CD4-positive, alpha-beta T cell treated with Interleukin-21 for 1 hour (primary cell): Measurements from ENCODE around the gene PLXNA4.

Experiments
- DNase-seq: peaks from one replicate; pipeline ENCODE4 v3.0.0-alpha.2; 2020

The PLXNA4 gene

DNA sequence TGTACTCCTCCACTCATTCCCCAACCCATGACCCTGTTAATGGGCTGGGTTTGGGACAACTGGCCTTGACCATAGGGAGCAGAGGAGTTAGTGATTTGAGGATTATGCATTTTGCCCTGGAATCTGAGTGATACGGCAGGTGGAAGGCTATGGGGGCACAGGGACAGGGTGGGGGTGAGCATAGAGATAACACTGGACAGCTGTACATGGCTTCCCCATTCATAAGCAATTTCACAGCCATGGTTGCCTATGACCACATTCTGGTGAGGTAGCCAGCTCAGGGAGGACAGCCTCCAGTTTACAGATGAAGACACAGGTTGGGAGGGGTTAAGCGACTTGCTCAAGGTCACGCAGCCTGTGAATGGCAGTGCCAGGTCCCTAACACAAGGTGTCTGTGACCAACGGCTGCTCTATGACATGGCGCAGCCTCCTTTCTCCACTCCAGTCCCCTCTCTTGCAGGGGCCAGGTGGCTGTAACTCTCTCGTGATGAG is 319.5 kb downstream of the PLXNA4 start:
- no peak for DNase-seq

DNA sequence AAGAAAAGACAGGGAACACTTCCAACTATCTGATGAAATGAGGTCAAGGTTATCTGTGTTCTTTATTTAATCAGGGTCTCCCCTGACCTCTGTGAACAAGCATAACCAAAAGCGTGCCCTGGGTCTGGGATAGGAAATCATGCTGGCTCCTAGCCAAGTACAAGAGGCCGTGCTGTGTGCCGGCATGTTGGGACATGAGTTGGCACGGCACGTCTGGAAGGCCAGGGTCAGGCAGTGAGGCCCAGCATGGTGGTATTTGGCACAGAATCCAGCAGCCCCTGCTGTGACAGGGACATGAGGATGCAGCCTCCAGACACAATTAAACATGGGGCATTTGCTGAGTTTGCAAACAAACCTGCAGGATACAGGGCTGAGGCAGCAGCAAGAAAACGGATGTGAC is 320.4 kb downstream of the PLXNA4 start:
- DNase-seq, result no peak

DNA sequence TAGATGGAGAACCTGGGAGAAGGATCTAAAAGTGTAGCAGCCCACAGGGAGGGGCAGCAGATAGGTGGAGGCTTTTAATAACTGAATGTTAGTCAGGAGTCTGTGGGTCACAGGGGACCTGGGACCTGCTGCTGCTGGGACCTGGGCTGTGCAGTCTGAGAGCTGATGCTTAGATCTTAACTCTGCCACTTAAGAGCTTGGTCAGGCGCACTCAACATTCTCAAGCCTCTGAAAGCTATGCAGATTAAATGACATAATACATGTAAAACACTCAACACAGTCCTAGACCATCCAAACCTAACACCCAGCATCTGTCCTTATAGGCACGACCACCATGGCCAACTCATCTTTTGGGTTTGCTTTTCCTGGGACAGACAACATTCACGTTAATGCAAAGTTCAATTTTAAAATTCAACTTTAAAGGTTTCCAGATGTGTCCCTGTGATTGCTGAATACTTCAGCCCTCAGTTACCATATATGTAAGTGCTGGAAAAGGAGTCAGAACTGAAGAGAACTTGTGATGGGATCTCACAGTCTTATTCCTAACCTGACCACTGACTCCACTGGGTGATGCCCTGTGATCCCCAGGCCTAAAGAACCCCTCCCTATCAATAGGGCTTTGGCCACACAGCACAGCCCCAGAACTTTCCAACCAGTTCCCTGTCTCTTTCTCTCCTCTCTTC is 321.0 kb downstream of the PLXNA4 start:
- DNase-seq, result no peak

DNA sequence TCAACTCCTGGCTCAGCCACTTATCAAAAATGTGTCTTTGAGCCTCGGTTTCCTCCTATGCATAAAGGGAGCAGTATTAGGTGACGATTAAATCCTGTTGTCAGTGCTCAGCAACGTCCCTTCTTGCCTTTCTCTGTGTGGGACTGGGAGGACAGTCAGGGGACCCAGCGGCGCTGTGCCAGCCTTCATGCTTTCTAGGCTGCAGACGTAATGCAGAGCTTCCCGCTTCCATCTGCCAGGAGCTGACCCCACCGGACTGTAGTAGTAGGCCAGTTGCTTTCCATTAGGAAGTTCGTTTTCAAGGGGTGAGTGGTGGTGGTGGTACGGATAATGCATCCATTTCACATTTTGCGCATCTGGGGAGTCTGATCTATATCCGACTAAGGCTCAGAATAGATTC is 321.8 kb downstream of the PLXNA4 start:
- no peak for DNase-seq

DNA sequence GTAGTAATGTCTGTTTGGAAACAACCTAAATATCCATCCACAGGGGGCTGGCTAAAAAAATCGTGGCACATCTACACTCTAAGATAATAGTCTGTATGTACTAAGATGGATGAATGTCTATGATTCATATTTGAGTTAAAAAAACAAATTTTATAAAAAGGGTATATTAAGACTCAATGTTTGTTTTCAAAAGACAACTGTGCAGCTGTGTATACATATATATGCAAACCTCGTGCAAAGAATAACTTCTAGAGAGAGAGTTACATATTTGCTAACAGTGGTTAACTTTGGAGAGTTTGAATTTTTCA is 323.5 kb downstream of the PLXNA4 start:
- no peak for DNase-seq

DNA sequence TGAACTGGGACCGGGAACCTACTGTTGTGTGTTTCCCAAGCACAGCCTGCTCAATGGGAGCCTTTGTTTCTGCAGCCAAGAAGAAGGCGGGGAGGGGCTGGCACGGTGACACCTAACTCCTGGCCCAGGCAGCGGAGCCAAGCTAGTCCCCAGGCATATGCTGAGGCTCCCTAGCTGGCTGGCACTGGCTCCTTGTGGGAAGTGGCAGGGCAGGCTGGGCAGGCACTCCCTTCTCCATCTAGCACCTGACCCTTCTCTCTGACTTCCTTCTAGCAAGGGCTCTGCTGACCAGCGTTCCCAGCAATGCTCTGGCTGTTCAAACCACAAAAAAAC is 325.0 kb downstream of the PLXNA4 start:
- no peak for DNase-seq

DNA sequence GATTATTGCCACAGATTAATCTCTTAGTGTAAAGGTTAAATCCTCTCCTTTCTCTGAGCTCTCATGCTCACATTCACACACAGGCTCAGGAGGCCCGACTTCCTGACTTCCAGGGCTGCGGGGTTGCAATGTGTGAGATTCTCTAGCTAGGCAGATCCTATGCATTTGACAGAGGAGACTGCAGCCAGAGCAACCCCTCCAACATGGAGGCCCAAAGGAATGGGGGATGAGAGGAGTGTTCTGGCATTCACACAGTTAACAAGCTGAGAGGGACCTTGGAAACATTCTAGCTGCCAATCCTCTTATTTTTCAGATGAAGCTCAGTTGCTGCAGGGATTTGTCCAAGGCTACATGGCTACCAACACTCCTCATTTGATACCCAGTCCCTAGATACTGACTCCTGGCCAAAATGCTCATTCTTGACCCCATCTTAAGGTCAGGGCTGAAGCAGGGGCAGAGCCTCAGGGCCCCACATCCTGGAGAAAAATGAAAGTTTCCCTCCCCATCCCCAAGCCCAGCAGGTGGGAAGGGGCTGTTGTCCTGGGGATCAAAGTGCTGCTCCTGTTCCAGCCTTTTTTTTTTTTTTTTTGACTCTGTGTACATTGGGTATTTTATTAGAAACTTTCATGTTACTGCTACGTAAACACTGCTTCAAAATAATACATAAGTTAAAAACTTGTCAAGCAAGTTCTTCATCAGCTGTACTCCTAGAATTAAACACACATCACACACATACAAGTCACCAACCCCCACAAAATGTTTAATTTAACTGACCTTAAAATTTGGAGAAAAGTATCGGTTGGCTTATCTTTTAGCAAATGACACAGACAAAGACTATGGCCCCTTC is 325.6 kb downstream of the PLXNA4 start:
- DNase-seq, result no peak

DNA sequence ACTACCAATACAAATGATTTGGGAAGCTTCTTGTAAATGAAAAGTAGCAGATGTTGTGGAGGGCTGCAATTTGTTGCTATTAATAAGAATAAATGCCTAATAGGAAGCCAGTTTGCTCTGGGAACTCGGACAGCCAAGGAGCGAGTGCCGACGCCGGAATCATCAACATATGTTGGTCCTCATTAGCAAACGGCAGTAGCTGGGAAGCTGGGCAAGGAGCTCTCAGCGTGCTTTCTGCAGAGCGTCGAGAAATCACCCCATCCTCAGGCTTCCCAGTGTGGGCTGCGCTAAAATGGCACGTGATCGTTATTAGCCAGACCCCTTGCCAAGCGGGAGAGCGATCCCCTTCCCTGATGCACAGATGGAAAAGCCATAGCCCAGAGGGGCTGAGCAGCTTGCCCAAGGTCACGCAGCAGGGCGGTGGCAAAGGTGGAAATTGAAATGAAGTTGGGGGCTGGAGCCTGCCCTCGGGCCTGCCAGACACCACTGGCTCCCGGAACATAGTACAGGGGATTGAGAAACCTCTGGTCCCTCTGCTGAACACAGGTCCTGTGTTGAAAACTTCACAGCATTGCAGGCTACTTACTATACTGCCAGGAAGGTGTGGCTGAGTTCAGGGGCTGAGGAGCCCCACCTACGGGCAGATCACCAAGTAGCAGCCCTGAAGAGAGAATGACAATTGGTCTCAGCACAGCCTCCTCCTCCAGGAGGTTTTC is 326.9 kb downstream of the PLXNA4 start:
- no peak for DNase-seq

DNA sequence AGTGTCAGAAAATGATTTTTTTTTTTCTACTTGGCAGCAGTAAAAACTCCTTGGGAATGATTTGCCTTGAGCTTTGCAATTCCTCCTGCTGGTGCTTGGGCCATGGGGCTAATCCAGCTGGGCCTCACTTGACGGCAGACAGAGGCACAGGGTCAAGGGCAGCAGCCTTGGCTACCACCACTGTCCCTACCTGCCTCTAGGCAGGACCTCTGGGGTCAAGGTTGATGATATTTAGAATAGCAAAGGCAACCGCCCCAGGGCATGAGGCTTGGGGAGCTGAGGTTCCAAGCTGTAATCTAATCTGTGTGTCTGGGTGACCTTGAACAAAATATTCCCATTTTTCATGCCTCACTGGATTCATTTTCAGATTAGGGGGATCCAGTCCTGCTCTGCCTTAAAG is 327.4 kb downstream of the PLXNA4 start:
- DNase-seq, result no peak

DNA sequence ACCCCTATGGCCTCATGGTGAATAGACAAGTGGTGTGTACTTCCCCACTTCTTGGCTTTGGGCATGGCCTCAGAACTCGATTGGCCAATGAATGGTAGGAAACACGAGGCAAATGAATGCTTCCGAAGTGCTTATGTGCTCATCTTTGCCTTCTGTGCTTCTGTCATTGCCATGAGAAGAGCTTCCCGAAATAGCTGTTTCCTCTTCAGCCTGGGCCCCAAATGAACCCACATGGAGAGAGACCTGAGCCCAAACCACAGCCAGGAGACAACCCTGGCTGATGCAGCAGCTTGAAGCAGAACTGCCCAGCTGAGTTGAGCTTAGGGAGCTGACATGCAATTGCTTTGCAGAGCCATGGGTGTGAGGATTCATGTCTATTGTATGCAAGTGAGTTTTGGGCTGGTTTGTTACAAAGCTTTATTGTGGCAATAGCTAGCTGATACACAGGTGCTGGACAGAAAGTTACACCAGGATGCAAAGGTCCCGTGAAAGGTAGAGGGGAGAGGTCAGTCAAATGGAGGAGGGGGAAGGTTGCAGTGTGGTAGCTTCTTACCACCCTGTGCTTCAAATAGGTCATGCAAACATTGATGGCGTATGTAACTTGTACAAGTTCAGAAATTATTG is 328.2 kb downstream of the PLXNA4 start:
- DNase-seq, result no peak

DNA sequence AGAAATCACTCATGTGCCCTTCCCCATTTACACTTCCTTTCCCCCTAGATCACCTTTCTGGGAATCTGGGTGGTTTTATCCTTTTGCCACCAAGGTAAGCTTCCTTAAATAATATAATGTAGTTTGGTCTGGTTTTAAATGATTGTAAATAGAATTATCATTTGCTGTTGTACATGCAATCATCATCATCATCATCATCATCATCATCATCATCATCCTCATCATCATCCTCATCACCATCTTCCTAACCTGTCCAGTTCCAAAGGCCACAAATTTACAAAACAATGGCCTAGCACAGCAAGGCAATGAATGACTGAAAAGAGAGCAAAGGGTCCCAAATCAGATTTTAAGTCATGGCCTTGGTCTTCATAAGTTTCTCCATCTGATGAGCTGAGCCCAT is 329.7 kb downstream of the PLXNA4 start:
- no peak for DNase-seq

DNA sequence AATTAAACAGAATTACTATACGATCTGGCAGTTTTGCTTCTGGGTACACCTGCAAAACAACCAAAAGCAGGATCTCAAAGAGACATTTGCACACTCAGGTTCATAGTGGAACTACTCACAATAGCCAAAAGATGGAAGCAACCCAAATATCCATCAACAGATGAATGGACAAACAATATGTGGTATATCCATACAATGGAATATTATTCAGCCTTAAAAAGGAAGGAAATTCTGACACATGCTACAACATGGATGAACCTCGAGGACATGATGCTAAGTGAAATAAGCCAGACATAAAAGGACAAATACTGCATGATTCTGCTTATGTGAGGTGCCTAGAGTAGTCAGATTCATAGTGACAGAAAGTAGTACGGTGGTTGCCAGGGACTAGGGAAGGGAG is 330.7 kb downstream of the PLXNA4 start:
- DNase-seq, result no peak

DNA sequence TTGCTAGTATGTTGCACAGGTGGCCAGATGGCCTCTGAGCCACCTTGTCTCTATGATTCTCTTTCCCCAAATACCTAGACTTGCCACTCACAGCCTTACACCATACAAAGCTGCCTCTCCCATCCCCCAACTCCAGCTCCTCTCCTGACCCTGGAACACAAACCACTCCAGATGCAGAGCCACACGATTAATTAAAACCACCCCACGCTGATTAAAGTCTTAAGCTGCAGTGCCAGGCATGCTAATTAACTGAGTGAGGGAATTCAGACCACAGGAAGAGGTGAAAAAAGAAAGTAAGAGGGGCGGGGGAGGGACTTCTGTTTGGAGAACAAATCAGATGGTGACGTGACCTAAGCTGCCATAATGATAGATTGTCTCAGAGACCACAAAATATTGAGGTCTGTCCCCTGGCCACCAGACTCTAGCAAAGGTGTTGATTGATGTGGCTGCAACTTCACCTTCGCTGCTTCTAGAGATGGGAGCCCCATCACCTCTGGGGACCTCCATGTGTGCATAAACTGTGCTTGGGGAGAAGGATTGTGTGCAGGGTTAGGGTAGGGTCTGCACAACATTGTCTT is 331.3 kb downstream of the PLXNA4 start:
- DNase-seq, result no peak

DNA sequence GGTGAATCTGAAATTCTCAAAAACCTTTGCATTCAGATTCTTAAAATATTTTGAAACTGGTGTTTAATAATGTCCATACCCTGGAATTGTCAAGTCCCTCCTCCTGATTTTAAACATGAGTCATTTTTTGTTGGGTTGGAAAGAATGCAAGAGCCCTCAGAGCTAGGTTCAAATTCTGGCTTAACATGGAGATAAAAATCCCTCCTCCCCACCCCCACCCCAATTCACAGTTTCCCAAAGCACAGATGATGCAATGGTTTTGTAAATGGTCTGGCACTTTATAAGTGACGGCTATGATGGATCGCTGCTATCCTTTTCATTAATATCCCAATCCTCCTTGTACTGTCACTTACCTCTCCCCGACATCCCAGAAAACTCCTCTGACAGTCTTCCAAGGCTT is 332.8 kb downstream of the PLXNA4 start:
- no peak for DNase-seq

DNA sequence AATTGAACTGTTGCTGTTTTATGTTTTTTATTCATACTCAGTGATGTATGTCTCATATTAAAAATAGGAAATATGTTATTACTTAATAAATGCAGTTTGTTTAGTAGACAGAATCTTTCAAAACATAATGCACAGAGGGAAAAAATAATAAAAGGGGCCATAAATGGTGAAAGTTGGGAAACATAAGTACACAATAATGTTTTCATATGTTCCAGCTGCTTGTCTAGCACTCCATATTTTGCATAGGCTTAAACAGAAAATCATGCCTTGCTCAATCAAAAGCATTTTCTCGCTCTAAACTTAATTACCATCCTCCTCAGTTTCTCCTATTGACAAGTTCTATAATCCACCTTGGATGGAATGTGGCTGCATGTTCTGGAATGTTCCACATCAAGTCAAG is 333.2 kb downstream of the PLXNA4 start:
- DNase-seq, result no peak

DNA sequence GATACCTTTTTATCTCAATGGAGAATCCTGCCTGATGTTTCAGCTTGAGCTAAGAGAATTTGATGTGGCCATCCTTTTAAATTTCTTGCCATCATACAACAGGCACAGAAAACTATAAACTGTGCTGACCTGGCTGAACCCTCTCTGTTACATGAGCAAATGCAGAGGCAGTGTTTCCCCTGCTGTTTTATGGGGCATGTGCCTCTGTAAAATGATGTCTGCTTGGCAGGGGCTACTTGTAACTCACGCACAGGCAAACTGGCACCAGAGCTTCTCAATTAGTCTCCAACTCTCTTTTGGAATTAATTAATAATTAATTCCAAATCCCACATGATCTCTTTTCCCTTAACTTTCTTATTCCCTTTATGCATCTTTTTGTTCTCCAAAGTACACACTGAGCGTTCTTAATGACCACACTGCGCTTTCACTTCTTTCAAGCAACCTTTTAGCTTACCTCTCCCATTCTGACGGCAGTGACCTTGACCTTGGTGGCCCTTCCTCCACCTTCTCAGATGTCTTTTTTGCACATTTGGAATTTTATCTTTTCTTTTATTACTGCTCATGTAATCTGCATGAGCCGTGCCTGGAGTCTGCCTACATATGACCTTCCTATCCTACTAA is 334.0 kb downstream of the PLXNA4 start:
- DNase-seq, result no peak

DNA sequence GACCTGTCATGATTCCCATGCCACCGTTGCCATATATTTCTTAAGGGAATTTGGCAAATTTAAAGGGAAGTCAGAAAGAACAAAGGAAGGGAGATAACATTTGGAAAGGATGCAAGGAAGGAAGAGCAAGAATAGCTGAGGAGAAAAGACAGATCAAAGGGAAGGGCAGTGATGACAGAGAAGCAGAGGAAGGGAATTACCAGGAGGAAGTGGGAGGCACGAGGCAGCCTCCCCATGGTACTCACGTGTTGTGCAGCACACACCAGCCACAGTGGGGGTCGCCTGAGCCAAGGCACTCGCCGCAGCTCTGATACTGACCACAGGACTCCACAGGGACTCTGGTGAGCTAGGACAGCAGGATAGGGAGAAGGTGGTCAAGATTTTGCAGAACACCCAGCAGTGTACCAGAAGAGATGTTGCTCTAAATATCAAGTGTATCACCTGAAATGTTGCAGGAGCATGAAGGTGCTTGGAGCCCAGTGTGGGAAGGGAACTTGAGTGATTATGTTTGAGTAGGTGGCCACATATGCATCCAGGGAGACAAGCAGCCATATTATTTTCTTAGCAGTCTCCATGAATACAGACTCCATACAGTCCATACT is 335.3 kb downstream of the PLXNA4 start:
- DNase-seq, result no peak

DNA sequence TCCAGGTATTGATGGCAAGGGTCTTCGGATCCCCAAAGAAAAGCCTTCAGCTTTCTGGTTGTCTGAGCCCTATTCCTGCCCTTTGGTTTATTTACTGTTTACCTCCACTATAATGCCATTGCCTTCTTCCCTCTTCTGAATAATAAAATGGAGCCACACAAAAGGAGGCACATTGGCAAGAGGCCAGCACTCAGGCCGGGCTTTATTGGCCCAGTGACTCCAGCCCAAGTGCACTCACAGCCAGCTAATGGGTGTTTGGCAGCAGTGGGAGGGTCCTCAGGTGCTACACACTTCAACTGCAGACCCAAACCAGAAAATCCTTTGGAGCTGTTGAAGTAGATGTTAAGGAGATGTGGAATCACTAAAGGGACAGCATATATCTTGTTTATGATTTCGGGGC is 336.0 kb downstream of the PLXNA4 start:
- DNase-seq, result no peak

DNA sequence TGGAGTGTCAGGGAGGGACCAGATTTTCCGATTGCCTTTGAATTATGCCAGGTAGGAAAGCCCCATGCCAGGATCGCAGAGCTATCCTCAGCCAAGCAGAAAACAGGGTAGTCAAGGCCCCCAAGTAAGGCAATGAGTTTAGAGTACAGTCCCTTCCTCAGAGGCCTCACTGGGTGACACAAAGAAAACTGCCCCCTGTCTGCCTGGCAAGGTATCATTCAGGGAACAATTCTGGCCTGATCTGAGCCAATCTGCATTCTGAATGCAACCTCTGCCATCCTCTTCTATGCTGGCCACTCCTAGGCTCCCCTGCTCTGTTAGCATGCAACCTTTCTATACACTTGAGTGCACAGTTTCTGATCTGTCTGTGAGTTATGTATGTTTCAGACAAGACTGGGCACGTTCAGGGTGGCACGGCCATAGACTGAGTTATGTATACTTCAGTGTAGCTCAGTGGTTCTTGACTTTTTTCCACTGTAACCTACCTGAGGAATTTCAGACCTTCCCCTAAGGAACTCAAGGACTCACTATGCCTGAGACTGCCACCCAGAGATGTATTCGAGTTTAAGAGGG is 336.8 kb downstream of the PLXNA4 start:
- no peak for DNase-seq

DNA sequence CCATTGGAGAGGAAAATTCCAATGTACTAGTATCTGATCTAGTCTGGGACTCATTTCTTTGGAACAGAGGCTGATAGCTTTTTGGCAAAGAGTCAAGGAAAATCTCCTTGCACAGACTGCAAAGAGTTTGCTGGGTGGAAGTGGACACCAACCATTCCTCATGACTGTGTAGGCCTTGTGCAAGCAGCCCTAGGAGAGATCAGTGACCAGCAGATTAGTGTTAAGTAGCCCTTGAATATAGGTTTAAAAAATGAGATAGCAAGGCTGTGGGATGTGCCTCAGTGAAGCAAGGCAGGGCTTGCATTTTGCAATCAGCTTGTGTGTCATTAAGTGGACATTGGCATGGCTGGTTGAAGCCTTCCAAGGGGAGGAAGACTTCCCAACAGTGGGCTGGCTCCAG is 341.6 kb downstream of the PLXNA4 start:
- no peak for DNase-seq

DNA sequence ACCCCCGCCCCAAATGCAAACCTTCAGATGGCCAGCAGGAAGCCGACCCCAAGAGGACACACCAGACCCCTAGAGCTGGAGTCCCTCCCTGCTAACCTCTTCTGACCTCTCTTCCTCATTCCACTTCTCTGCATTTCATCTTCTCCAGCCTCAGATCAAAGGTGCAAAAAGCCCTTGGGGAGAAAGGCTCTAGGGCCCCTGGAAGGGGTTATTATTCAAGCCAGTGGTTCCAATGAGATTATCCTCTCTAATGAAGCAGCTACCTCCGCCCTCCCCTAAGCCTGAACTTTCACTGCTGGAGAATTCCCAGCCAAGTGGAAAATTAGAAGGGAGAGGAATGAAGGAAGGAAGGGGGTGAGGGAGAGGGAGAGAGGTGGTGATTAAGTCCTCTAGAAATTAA is 343.9 kb downstream of the PLXNA4 start:
- DNase-seq, result no peak

DNA sequence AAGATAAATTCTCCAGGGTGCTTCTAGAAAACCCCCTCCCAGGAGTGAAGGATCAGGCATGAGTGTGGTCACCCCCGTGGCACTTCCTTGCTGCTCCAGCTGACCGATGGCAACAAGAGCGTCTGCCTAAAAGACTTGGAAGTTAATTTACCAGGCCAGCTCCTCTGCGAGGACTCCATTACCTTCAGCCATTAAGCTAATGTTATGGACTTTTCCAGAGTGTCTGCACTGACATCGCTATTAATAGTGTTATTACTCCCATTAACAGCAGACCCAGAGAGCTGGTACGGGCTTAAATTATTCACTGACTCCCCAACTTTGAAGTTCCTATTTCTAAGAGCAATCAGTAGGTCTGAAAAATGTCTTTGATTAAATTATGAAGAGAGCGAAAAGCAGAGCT is 345.8 kb downstream of the PLXNA4 start:
- no peak for DNase-seq
